Stimulated activated memory B cell treated with anti-CD40 and anti-IgM and Interleukin-4, amounts not matched to agents 10 μg/mL and 1 μg/mL and 100 μg/mL, for 72 hours (primary cell): ENCODE data around the gene PPFIA4.

Source experiments
- ATAC-seq: fragments of 150-1000 bp; cut with Tn5 transposase; 2 replicates; pipeline ENCODE4 v1.10.0; 2021
- H3K27ac Mint-ChIP-seq: one replicate; pipeline ENCODE4 v1.8.0; 2022; ENCODE audit warnings: mild to moderate bottlenecking, mixed read lengths
- H3K27me3 Mint-ChIP-seq: one replicate; pipeline ENCODE4 v1.8.0; 2022; ENCODE audit warnings: mixed read lengths
- H3K36me3 Mint-ChIP-seq: one replicate; pipeline ENCODE4 v1.8.0; 2022; ENCODE audit warnings: mixed read lengths
- H3K4me1 Mint-ChIP-seq: one replicate; pipeline ENCODE4 v1.8.0; 2022; ENCODE audit warnings: mixed read lengths
- H3K4me3 Mint-ChIP-seq: one replicate; pipeline ENCODE4 v1.8.0; 2022; ENCODE audit warnings: mild to moderate bottlenecking, moderate library complexity, mixed read lengths
- H3K9me3 Mint-ChIP-seq: one replicate; pipeline ENCODE4 v1.8.0; 2022; ENCODE audit warnings: mixed read lengths

Gene PPFIA4

GRCh38 chr1:203126151-203126865 lies 100.0 kb downstream of the PPFIA4 start:
- H3K9me3 Mint-ChIP-seq, result no peaks in the 10 kb centered on the region
- no peaks in the 10 kb centered on the region for H3K36me3 Mint-ChIP-seq
- no peak for ATAC-seq
- H3K4me3 Mint-ChIP-seq, result no peak overlapping the region
- peaks cover 17% of the 10 kb centered on the region for H3K4me1 Mint-ChIP-seq
- H3K27me3 Mint-ChIP-seq, result peaks cover 84% of the 10 kb centered on the region
- no peak overlapping the region for H3K27ac Mint-ChIP-seq

DNA sequence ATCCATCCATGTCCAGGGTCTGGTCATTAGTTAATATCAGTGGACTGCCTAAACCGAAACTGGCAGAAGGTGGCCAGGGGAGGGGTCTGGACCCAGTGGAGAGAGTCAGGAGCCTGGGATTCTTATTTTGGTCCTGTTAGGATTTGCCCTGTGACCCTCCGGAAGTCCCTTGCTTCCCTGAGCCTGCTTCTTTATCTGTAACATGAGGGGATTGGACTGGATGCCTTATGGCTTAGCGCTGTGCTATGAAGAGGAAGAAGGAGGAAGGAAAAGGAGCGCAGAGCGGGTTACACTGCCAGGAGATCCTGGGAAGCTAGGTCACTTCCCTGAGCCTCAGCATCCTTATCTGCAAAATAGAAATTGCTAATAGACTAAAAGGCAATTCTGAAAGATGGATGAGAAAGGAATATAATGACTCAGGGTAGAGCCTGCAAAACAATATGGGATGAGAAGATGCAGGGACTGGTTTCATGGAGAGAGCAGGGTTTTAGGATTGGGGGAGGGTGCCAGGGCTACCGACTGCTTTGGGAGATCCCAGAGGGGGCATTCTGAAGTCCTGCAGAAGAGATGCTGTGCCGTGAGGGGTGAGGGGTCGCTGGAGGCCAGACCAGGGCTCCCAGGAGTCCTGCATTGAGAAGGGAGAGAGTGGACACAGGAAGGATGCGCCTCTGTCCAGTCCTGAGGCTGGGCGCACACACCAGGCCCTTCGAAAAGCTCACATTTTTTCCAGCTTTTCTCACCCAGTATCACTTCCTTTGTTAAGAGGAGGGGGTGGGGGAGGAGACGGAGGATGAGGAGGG lies 100.8 kb downstream of the PPFIA4 start:
- H3K27ac Mint-ChIP-seq, result no peak overlapping the region
- peaks cover 17% of the 10 kb centered on the region for H3K4me1 Mint-ChIP-seq
- peaks cover 84% of the 10 kb centered on the region for H3K27me3 Mint-ChIP-seq

GRCh38 chr1:203127666-203128430 lies 101.6 kb downstream of the PPFIA4 start, which contains the start of gene ADORA1:
Gene ADORA1, plus strand, starts transcription at chr1:203127726. Its CDS starts 1,116 bp downstream, at chr1:203128842.
- ATAC-seq, result no peak
- Mint-ChIP-seq H3K4me3 (no peak within 1 kb of the TSS), H3K27me3 (peaks cover 78% of the 10 kb centered on the region), H3K36me3 (no peaks in the 10 kb centered on the region), H3K9me3 (no peaks in the 10 kb centered on the region), H3K4me1 (peaks cover 17% of the 10 kb centered on the region), H3K27ac (no peak within 1 kb of the TSS)

More for the DNA sequence above, 100.8 kb downstream of the PPFIA4 start:
- Mint-ChIP-seq H3K9me3 (no peaks in the 10 kb centered on the region), H3K4me3 (no peak overlapping the region), H3K36me3 (no peaks in the 10 kb centered on the region)
- no peak for ATAC-seq

GRCh38 chr1:203128431-203128715 lies 102.1 kb downstream of the PPFIA4 start:
- no peak overlapping the region for H3K4me3 Mint-ChIP-seq
- H3K36me3 Mint-ChIP-seq, result no peaks in the 10 kb centered on the region
- H3K27me3 Mint-ChIP-seq, result peaks cover 78% of the 10 kb centered on the region
- ATAC-seq, result no peak
- no peaks in the 10 kb centered on the region for H3K9me3 Mint-ChIP-seq
- H3K27ac Mint-ChIP-seq, result no peak overlapping the region
- peaks cover 17% of the 10 kb centered on the region for H3K4me1 Mint-ChIP-seq
